NCI-H2029 (cell line): ENCODE results near the gene ARID1B.

ENCODE experiments used
- DNase-seq: peaks from one replicate; lab custom pipeline; 2025; lab: John Stamatoyannopoulos, UW

Gene ARID1B

DNA sequence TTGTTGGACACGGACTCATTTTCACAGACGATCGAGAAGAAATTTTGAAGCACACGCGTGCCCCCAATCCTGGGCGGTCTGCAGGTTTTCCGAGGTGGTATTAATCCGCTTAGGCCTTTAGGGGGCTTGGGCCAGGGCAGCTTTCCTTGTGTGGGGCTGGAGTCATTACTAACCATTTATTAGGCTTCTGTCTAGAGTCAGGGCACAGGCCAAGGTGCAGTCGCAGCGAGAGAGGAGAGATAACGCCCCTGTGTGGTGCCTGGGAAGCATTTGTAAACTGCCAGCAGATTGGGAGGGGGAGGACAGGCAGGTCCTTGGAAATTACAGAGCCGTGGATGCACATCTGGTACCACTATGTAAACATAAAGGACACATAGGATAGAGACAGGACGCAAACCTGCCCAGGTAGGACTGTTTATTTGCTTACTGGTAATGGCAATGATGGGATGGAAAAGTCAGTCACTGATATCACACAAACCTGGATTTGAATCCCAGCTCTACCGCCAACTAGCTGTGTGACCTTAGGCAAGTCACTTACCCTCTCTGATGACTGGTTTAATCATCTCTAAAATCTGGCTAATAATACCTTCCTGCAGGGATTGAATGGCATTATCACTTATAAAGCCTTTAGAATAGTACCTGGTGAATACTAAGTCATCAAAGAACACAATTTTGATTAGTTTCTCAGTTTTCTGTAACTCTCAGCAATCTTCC is 469.8 kb downstream of the ARID1B start:
- DNase-seq = peak; percentile 11

DNA sequence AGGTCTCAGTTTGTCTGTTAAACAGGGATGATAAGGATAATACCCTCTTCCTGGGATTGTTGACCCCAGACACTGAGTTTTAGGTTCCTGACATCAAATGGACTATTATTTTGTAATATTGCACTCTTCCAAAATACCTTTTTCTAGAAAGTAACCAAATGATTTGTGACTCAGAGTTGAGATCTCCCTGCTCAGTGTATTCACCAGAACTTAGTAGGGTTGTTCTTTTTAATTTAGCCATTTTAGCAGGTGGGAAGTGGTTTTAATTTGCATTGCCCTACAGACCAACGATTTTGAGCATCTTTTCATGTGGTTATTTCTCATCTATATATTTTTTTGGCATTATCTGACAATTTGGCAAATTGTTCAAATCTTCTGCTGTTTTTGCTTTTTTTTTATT is 471.1 kb downstream of the ARID1B start:
- no peak for DNase-seq

DNA sequence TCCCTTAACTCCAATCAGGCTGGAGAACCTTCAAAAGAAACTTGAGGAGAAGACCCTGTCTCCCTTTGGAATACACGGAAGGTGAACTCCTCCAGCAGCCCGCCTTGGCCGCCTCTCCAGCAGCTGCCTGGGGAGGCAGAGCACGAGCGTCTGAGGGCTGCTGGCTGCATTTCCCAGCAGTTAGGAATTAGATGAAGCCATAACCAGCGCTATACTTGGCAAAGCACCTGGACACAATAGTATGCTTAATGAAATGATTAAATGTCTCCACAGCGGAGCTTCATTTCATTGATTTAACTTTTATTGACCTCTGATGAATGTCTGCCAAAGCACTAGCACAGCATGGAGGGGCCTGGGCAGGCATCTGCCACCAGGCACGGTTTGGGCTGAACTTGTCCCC is 472.6 kb downstream of the ARID1B start:
- DNase-seq = no peak

DNA sequence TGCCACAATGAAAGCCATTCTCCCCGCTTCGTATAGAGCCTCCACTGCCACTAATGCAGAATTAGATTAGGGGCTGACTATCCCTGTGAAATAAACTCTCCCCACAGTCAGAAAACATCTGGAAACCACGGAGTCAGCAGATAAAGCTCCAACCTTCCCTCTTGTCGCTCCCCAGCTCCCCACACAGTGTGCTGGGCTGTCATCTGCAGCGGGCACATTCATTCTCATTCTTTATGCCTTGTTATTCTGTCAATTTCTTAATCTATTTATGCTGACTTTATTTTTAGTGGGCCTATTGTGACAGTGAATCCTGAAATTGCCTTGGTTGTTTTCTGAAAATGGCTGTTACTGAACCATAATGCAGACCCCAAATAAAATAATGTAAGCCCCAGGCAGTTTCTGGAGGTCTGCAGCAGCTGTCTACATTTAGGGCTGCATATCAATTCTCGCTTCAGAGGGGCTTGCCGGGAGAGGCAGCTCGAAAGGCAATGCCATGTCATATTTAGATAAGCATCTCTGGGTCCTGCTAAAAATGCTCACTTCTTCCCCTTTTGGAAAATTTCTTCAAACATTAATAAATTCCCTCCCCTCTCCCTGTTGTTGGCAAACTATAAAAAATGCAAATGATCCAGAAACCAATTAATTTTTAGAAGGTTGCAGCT is 474.5 kb downstream of the ARID1B start:
- DNase-seq = no peak

DNA sequence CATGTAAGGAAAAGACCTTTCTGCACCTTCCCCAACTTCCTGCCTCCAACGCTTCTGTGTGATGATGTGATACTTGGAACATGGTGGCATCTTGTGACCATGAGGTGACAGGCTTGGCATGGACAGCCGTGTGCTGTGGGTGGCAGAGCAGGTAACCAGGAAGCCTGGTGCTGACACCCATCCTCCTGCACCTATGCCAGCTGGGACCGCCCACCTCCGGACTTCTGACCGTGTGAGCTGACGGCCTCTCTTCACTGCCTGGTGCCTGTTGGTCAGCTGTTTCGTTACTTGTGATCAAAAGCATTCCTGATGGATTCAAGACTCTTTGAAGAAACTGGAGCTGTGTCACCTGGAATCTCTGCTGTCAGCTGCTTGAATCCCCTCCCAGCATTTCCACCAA is 475.8 kb downstream of the ARID1B start:
- peak; percentile 80 for DNase-seq

DNA sequence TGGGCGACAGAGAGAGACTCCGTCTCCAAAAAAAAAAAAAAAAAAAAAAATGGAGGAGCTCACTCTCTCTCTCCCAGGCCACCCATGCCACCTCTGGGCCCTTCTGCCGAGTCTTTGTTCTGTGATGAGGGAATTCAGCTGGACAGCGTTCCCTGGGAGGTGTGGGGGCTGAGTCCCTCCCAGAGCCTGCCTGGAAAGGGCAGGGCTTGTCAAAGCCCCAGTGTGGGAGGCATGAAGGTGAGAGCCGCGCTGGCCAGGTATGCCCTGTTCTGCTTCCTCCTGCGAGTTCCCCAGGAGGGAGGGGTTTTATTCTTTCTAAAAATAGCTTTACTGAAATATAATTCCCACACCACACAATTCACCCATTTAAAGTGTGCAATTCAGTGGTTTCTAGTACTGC is 476.5 kb downstream of the ARID1B start:
- DNase-seq = peak; percentile 68

DNA sequence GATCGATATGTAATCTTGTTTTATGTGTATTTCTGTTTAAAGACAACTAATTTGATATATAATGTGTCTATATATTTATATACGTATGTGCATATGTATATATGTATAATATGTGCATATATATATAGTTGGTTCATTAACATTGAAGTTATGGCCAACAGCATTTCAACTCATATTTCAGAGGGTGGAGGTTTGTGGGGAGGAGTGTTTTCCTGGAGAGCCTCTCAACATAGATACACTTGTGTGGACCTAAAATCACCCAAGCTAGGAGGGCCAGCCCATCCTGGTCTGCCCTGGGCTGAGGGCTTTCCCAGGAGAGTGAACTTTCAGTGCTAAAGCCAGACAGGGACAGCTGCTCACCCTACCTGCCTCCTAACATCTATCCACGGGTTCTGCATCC is 477.4 kb downstream of the ARID1B start:
- DNase-seq = no peak

DNA sequence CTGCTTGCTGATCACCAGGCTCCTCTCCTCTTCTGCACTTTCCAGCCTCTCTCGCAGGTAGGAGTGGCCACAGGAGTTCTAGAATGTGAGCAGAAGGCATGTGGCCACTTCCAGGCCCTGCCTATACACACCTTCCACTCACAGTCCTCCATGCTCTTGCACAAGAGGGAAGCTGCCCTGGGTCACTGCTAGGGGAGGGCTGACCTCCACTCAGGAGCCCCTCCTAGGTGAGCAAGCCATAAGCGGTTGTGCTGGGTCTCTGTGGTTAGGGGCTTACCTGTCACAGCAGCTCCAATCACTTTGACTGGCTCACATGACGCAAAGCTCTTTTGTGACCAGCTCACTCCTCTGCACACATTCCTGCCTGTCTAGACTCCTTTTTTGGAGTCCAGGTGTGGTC is 477.9 kb downstream of the ARID1B start:
- DNase-seq = no peak

DNA sequence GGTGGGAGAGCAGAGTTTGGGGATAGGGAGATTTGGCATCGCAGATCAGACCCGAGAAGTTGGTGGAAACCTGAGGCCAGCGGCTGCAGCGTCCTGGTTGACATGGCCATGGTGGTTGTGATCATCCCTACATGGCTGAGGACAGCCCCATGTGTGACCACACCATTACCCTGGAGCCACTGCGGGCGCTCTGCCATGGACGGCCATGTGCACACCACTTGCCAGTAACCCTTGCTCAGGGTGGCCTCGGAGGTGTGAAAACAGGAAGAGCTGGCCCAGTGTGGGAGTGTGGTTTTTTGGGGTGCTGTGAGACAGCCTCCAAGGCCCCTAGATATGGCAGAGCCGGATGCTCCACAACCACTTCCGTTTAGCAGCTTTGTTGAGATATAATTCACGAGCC is 481.7 kb downstream of the ARID1B start:
- no peak for DNase-seq

DNA sequence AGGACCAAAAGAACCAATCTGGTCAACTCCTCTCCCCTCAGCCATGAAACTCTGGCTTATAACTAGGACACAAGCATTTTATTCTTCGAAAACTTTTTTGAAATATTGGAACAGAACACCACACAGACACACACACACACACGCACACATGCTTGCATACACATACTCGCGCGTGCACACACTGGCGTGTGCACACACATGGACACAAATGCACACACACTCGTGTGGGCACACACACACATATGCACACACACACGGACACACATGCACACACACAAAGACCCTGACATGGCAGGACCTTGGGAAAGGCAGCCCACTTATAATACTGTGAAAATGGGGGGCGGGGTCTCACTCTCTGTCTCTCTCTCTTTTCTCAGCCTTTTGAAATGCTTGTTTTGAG is 482.3 kb downstream of the ARID1B start:
- no peak for DNase-seq
